ENCODE results near the gene RBM38.

GRCh38 chr20:57431539-57431835, 40.3 kb downstream of the RBM38 start:
- no peak for TF ChIP-seq POLR2A (IDR thresholded peaks at IDR 0.05)
- TF ChIP-seq CTCF (IDR thresholded peaks at IDR 0.05), result no peak
- no peak for TF ChIP-seq POLR2AphosphoS5 (IDR thresholded peaks at IDR 0.05; ENCODE audit: insufficient read depth in 1 of 2, low read depth in 1 of 2)

Data from vagina (tissue), 2 donors.